IMR-90 (cell line): ENCODE measurements around the gene WASF1. TPM values are rescaled to one million over a fixed set of nuclear protein-coding genes. Genes with fewer than 3 reads are reported as not detected.

Experiments
- ATAC-seq: fragments of 200-7000 bp; cut with Tn5 transposase; 2 replicates; pipeline ENCODE4 v1.9.1; 2020; ENCODE audit warnings: low read depth, mild to moderate bottlenecking, moderate library complexity
- BruUV-seq: library from RNA; stranded (reverse); fragments of 400-500 nt; replicated peaks from 2 replicates; lab custom pipeline; 2021; lab: Mats Ljungman, UMichigan
- CTCF ChIA-PET: fragments of 300-600 bp; formaldehyde crosslinking; extraction: SDS; loops from one replicate; lab custom pipeline; 2021; ENCODE audit warnings: antibody characterized with exemption; lab: Yijun Ruan, JAX
- POLR2A ChIA-PET: fragments of 300-600 bp; sonication (Branson Sonifier 250); formaldehyde crosslinking; loops from one replicate; lab custom pipeline; 2022; ENCODE audit warnings: antibody characterized with exemption; ENCODE audit not compliant: unreplicated experiment; lab: Charles Lee
- DNase-seq: peaks from one replicate; pipeline ENCODE4 v3.0.0; 2013
- H2AFZ ChIP-seq: replicated peaks from 2 replicates; pipeline ENCODE3; 2013; ENCODE audit warnings: low read length, mild to moderate bottlenecking; ENCODE audit not compliant: poor library complexity
- H2AK5ac ChIP-seq: 2 replicates; pipeline ENCODE4 v1.6.1; 2013; ENCODE audit warnings: low read depth, low read length, inconsistent platforms
- H2AK9ac ChIP-seq: replicated peaks from 2 replicates; pipeline ENCODE3; 2013; ENCODE audit warnings: mild to moderate bottlenecking, low read depth, low read length, moderate library complexity; ENCODE audit not compliant: poor library complexity
- H2BK120ac ChIP-seq: 2 replicates; pipeline ENCODE4 v1.6.1; 2013; ENCODE audit warnings: low read depth, low read length, inconsistent platforms
- H2BK15ac ChIP-seq: 3 replicates; pipeline ENCODE4 v1.6.1; 2013; ENCODE audit warnings: low read depth, low read length, inconsistent platforms
- H2BK20ac ChIP-seq: 2 replicates; pipeline ENCODE4 v1.6.1; 2013; ENCODE audit warnings: low read depth, mild to moderate bottlenecking, inconsistent platforms, low read length, moderate library complexity
- H2BK5ac ChIP-seq: 2 replicates; pipeline ENCODE4 v1.6.1; 2013; ENCODE audit warnings: mild to moderate bottlenecking, low read depth, low read length, inconsistent platforms; ENCODE audit not compliant: poor library complexity, severe bottlenecking
- H3K14ac ChIP-seq: replicated peaks from 2 replicates; pipeline ENCODE4 v1.6.1; 2013; ENCODE audit warnings: low read depth, low read length, inconsistent platforms
- H3K18ac ChIP-seq: 2 replicates; pipeline ENCODE4 v1.6.1; 2013; ENCODE audit warnings: low read depth, low read length, control low read depth
- H3K23ac ChIP-seq: 2 replicates; pipeline ENCODE4 v1.6.1; 2013; ENCODE audit warnings: low read depth, low read length, inconsistent platforms
- H3K27ac ChIP-seq: 2 replicates; pipeline ENCODE4 v1.5.1; 2013; ENCODE audit warnings: mild to moderate bottlenecking, control low read depth, low read length; ENCODE audit not compliant: insufficient read depth
- H3K27me3 ChIP-seq: 2 replicates; pipeline ENCODE4 v1.6.1; 2013; ENCODE audit warnings: low read length; ENCODE audit not compliant: control insufficient read depth, insufficient read depth
- H3K36me3 ChIP-seq: 2 replicates; pipeline ENCODE4 v1.6.1; 2013; ENCODE audit warnings: low read length, mixed read lengths; ENCODE audit not compliant: control insufficient read depth, insufficient read depth
- H3K4ac ChIP-seq: 2 replicates; pipeline ENCODE4 v1.6.1; 2013; ENCODE audit warnings: low read depth, low read length, inconsistent platforms
- H3K4me1 ChIP-seq: 2 replicates; pipeline ENCODE4 v1.6.1; 2013; ENCODE audit warnings: low read length, mixed read lengths; ENCODE audit not compliant: control insufficient read depth, insufficient read depth
- H3K4me2 ChIP-seq: 2 replicates; pipeline ENCODE4 v1.6.1; 2013; ENCODE audit warnings: low read depth, mild to moderate bottlenecking, control low read depth, low read length, moderate library complexity
- H3K4me3 ChIP-seq: 2 replicates; pipeline ENCODE4 v1.5.1; 2013; ENCODE audit warnings: low read depth, mild to moderate bottlenecking, control low read depth, low read length, moderate library complexity; ENCODE audit not compliant: insufficient read depth
- H3K56ac ChIP-seq: 2 replicates; pipeline ENCODE4 v1.6.1; 2013; ENCODE audit warnings: low read length, inconsistent platforms; ENCODE audit not compliant: insufficient read depth; ENCODE audit errors: extremely low read depth
- H3K79me1 ChIP-seq, 2 experiments: 2 replicates each; pipeline ENCODE4 v1.6.1; 2013; ENCODE audit warnings: low read length in 2 of 2, inconsistent platforms in 1 of 2, low read depth in 1 of 2
- H3K9ac ChIP-seq: 2 replicates; pipeline ENCODE4 v1.6.1; 2013; ENCODE audit warnings: low read depth, low read length, control low read depth
- H3K9me1 ChIP-seq: 2 replicates; pipeline ENCODE4 v1.6.1; 2013; ENCODE audit warnings: low read length, inconsistent platforms; ENCODE audit not compliant: insufficient read depth
- H3K9me3 ChIP-seq: 2 replicates; pipeline ENCODE4 v1.6.1; 2013; ENCODE audit warnings: low read length; ENCODE audit not compliant: control insufficient read depth, insufficient read depth
- H4K20me1 ChIP-seq: 2 replicates; pipeline ENCODE4 v1.6.1; 2013; ENCODE audit warnings: low read length, inconsistent platforms; ENCODE audit not compliant: insufficient read depth
- H4K5ac ChIP-seq: 2 replicates; pipeline ENCODE4 v1.6.1; 2013; ENCODE audit warnings: mild to moderate bottlenecking, low read depth, low read length, control low read depth
- H4K8ac ChIP-seq, 2 experiments: 2 replicates each; pipeline ENCODE4 v1.6.1; 2013; ENCODE audit warnings: low read depth in 2 of 2, low read length in 2 of 2, control low read depth in 1 of 2, inconsistent platforms in 1 of 2
- H4K91ac ChIP-seq: 2 replicates; pipeline ENCODE4 v1.6.1; 2013; ENCODE audit warnings: low read depth, low read length, inconsistent platforms; ENCODE audit not compliant: insufficient read depth
- BHLHE40 ChIP-seq: fragments of 150-350 bp; IDR thresholded peaks from 2 replicates; pipeline ENCODE4 v1.6.1; 2016; ENCODE audit warnings: mild to moderate bottlenecking, low read depth, low read length
- CEBPB ChIP-seq: IDR thresholded peaks from 2 replicates; pipeline ENCODE4 v1.6.1; 2012; ENCODE audit warnings: low read depth, low read length, improper control_type of control experiment
- FOS ChIP-seq: fragments of 150-350 bp; IDR thresholded peaks from 2 replicates; pipeline ENCODE4 v1.6.1; 2016; ENCODE audit warnings: low read depth, low read length
- MXI1 ChIP-seq: IDR thresholded peaks from 2 replicates; pipeline ENCODE4 v1.6.1; 2012; ENCODE audit warnings: low read depth, mild to moderate bottlenecking, low read length, moderate library complexity, borderline replicate concordance
- NFE2L2 ChIP-seq: fragments of 150-350 bp; IDR thresholded peaks from 2 replicates; pipeline ENCODE4 v1.6.1; 2016; ENCODE audit warnings: low read depth, mild to moderate bottlenecking, low read length
- POLR2A ChIP-seq: IDR thresholded peaks from 2 replicates; pipeline ENCODE4 v1.6.1; 2012; ENCODE audit warnings: mild to moderate bottlenecking, low read depth, low read length
- RAD21 ChIP-seq: IDR thresholded peaks from 2 replicates; pipeline ENCODE4 v1.6.1; 2012; ENCODE audit warnings: low read length, improper control_type of control experiment
- RCOR1 ChIP-seq: IDR thresholded peaks from 2 replicates; pipeline ENCODE4 v1.6.1; 2012; ENCODE audit warnings: mild to moderate bottlenecking, low read length, improper control_type of control experiment; ENCODE audit not compliant: insufficient replicate concordance
- RFX5 ChIP-seq: IDR thresholded peaks from 2 replicates; pipeline ENCODE4 v1.8.0; 2012; ENCODE audit warnings: low read depth, mild to moderate bottlenecking, low read length, moderate library complexity
- SMC3 ChIP-seq: fragments of 150-350 bp; IDR thresholded peaks from 2 replicates; pipeline ENCODE4 v1.6.1; 2016; ENCODE audit warnings: low read depth, mild to moderate bottlenecking, antibody characterized with exemption, low read length, moderate library complexity
- WGBS, 2 experiments: methylation state at CpG; one replicate each; pipeline versions ENCODE4 v1.1.5 to v1.1.7; 2013; ENCODE audit warnings: missing lambda C conversion rate in 2 of 2; ENCODE audit not compliant: insufficient read length in 1 of 2; ENCODE audit errors: extremely low coverage in 2 of 2; 5-methylcytosine and 5-hydroxymethylcytosine counted together
- dilution Hi-C: fragments of 300-500 bp; cut with HindIII; formaldehyde crosslinking; loops from one replicate; pipeline ENCODE4 v1.14.3; 2018; ENCODE audit warnings: low sequenced_read_pairs; ENCODE audit not compliant: unreplicated experiment
- in situ Hi-C: fragments of 300-500 bp; cut with MboI; formaldehyde crosslinking; loops from 3 replicates; pipeline ENCODE4 v1.14.3; 2019; ENCODE audit warnings: low sequenced_read_pairs, inconsistent platforms, mixed read lengths
- intact Hi-C: fragments of 100-400 bp; cut with micrococcal nuclease; formaldehyde crosslinking; loops from 2 replicates; pipeline ENCODE4 v1.10.0; 2022
- polyA plus RNA-seq, 3 experiments: library from polyadenylated mRNA; depleted of rRNA; stranded (reverse); fragments of >200 nt; gene quantifications; 2 replicates each; pipeline ENCODE4 v1.2.3, GENCODE V29; 2012; ENCODE audit warnings: low replicate concordance in 1 of 3
- total RNA-seq: library from RNA; depleted of rRNA; stranded (reverse); fragments of >200 nt; gene quantifications from 2 replicates; pipeline ENCODE4 v1.2.3, GENCODE V29; 2012
- TF ChIP-seq, protein P1 (sequence below): fragments of 150-350 bp; IDR thresholded peaks from 2 replicates; pipeline ENCODE4 v1.6.1; 2016; ENCODE audit warnings: low read depth, mild to moderate bottlenecking, low read length, moderate library complexity, borderline replicate concordance
- TF ChIP-seq, protein P2 (sequence below): conservative IDR thresholded peaks from 2 replicates; pipeline ENCODE4 v1.5.1; 2012; ENCODE audit warnings: mild to moderate bottlenecking, low read depth, low read length, improper control_type of control experiment

The WASF1 gene
- total and polyA plus RNA-seq, 2 of the 4 experiments (the other 2 are of a cell fraction) = 3.0 to 17.3 TPM

- H3K9me3 ChIP-seq = no peaks in the 10 kb centered on the region
- H3K56ac ChIP-seq = no peak overlapping the region
- H2BK15ac ChIP-seq = no peak overlapping the region
- H2BK20ac ChIP-seq = no peak overlapping the region
- ChIA-PET CTCF (interaction anchor here (0.9 kb wide), 1 partner anchor 9 kb away, joined by 5 read pairs; no protein-coding TSS in a partner anchor), POLR2A (no interaction called here)
- no peaks in the 10 kb centered on the region for H3K4me1 ChIP-seq
- WGBS, 2 experiments = no CpG with 5 or more reads among the region's 3 CpGs
- in situ Hi-C loops (no loop called here), dilution Hi-C loops (no loop called here), intact Hi-C loops (no loop called here)
- H2BK5ac ChIP-seq = no peak overlapping the region
- H2AK5ac ChIP-seq = no peak overlapping the region
- H3K9me1 ChIP-seq = peaks cover 4% of the 10 kb centered on the region; the same call in 1 of the 2 replicates
- no peak overlapping the region for H3K18ac ChIP-seq
- ATAC-seq (no peak), DNase-seq (no peak)
- no peak for TF ChIP-seq SMC3
- TF ChIP-seq, protein P1, sequence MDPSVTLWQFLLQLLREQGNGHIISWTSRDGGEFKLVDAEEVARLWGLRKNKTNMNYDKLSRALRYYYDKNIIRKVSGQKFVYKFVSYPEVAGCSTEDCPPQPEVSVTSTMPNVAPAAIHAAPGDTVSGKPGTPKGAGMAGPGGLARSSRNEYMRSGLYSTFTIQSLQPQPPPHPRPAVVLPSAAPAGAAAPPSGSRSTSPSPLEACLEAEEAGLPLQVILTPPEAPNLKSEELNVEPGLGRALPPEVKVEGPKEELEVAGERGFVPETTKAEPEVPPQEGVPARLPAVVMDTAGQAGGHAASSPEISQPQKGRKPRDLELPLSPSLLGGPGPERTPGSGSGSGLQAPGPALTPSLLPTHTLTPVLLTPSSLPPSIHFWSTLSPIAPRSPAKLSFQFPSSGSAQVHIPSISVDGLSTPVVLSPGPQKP = no peak
- TF ChIP-seq NFE2L2 = no peak
- TF ChIP-seq, protein P2, sequence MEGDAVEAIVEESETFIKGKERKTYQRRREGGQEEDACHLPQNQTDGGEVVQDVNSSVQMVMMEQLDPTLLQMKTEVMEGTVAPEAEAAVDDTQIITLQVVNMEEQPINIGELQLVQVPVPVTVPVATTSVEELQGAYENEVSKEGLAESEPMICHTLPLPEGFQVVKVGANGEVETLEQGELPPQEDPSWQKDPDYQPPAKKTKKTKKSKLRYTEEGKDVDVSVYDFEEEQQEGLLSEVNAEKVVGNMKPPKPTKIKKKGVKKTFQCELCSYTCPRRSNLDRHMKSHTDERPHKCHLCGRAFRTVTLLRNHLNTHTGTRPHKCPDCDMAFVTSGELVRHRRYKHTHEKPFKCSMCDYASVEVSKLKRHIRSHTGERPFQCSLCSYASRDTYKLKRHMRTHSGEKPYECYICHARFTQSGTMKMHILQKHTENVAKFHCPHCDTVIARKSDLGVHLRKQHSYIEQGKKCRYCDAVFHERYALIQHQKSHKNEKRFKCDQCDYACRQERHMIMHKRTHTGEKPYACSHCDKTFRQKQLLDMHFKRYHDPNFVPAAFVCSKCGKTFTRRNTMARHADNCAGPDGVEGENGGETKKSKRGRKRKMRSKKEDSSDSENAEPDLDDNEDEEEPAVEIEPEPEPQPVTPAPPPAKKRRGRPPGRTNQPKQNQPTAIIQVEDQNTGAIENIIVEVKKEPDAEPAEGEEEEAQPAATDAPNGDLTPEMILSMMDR = no peak
- no peak for TF ChIP-seq RFX5
- TF ChIP-seq BHLHE40 = no peak
- TF ChIP-seq CEBPB = no peak
- no peak for TF ChIP-seq RCOR1
- TF ChIP-seq POLR2A = no peak
- TF ChIP-seq FOS = no peak
- TF ChIP-seq RAD21 = no peak
- TF ChIP-seq MXI1 = no peak
- no peaks in the 10 kb centered on the region for H3K27me3 ChIP-seq
- H4K8ac ChIP-seq = no peak overlapping the region
- no peak overlapping the region for H3K27ac ChIP-seq
- no peak overlapping the region for H2AFZ ChIP-seq
- H3K36me3 ChIP-seq = peaks cover 7% of the 10 kb centered on the region
- H4K5ac ChIP-seq = no peak overlapping the region
- no peak overlapping the region for H3K4me3 ChIP-seq
- no peak overlapping the region for H3K9ac ChIP-seq
- H3K14ac ChIP-seq = no peak overlapping the region
- H3K4me2 ChIP-seq = no peak overlapping the region
- H3K79me1 ChIP-seq = peaks cover 5 to 10% of the 10 kb centered on the region in 2 experiments; a peak in 3 of 4 replicates
- H3K4ac ChIP-seq = no peak overlapping the region
- no peak overlapping the region for H2AK9ac ChIP-seq
- no peak overlapping the region for H2BK120ac ChIP-seq
- H3K23ac ChIP-seq = no peak overlapping the region
- no peak overlapping the region for H4K91ac ChIP-seq
- BruUV-seq = no TSS peak
- no peaks in the 10 kb centered on the region for H4K20me1 ChIP-seq
Measured at GRCh38 chr6:110207652-110208051, 28.2 kb upstream of the WASF1 start.
